ENCODE results near the gene SP110. TPM values are rescaled to one million over a fixed set of nuclear protein-coding genes. Genes with fewer than 3 reads are reported as not detected.

The SP110 gene
- total RNA-seq, 1 donor from 2014 or later = 25.2 TPM

- H3K36me3 ChIP-seq = peaks cover 38 to 53% of the 10 kb centered on the region in 2 donors
- TF ChIP-seq CTCF (IDR thresholded peaks at IDR 0.05) = no peak
- intact Hi-C loops (cut with DNase I) = loop anchor here (10.0 kb wide), 1 partner anchor 398 kb away; no protein-coding TSS in a partner anchor
- DNase-seq (ENCODE audit: low spot score in 2 of 2) = no peak
- H3K9me3 ChIP-seq = no peaks in the 10 kb centered on the region
- peaks cover 5 to 16% of the 10 kb centered on the region in 2 donors for H3K4me1 ChIP-seq
- H3K27ac ChIP-seq = no peak overlapping the region
- H3K4me3 ChIP-seq = no peak overlapping the region
- H3K27me3 ChIP-seq = no peaks in the 10 kb centered on the region
Measured at GRCh38 chr2:230216489-230216888, 3.3 kb downstream of the SP110 start.

GRCh38 chr2:230209422-230210051 lies 10.2 kb downstream of the SP110 start:
- intact Hi-C loops (cut with DNase I) = loop anchor here (10.0 kb wide), 1 partner anchor 405 kb away; no protein-coding TSS in a partner anchor
- H3K36me3 ChIP-seq = peaks cover 76 to 99% of the 10 kb centered on the region in 2 donors
- DNase-seq (ENCODE audit: low spot score in 2 of 2) = no peak
- no peaks in the 10 kb centered on the region for H3K27me3 ChIP-seq
- H3K9me3 ChIP-seq = no peaks in the 10 kb centered on the region
- no peak overlapping the region for H3K4me3 ChIP-seq
- TF ChIP-seq CTCF (IDR thresholded peaks at IDR 0.05) = no peak
- no peaks in the 10 kb centered on the region for H3K4me1 ChIP-seq
- H3K27ac ChIP-seq = no peak overlapping the region

DNA sequence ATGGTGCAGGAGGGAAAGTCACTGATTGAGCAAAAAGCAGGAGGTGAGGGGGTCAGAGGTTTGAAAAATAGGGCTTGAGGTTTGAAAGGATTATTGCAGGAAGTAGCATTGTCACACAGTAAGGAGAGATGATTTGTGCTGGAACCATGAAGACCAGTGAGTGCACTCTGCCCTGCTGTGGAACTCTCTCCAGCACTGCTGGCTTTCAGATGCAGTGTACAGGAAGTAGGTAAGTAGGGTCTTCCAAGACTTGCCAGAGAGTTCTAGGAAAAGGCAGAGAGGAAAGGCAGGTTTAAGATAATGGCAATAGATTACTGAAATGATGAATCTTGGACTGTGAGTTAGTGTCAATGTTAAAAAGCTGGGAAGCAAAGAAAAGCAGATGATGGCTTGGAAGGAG lies 11.2 kb downstream of the SP110 start:
- Histone ChIP-seq H3K9me3 (no peaks in the 10 kb centered on the region), H3K27me3 (no peaks in the 10 kb centered on the region), H3K36me3 (peaks cover 70 to 97% of the 10 kb centered on the region in 2 donors), H3K4me3 (no peak overlapping the region), H3K27ac (no peak overlapping the region), H3K4me1 (no peaks in the 10 kb centered on the region)
- no peak for DNase-seq (ENCODE audit: low spot score in 2 of 2)
- intact Hi-C loops (cut with DNase I) = no loop called here
- TF ChIP-seq CTCF (IDR thresholded peaks at IDR 0.05) = no peak

DNA sequence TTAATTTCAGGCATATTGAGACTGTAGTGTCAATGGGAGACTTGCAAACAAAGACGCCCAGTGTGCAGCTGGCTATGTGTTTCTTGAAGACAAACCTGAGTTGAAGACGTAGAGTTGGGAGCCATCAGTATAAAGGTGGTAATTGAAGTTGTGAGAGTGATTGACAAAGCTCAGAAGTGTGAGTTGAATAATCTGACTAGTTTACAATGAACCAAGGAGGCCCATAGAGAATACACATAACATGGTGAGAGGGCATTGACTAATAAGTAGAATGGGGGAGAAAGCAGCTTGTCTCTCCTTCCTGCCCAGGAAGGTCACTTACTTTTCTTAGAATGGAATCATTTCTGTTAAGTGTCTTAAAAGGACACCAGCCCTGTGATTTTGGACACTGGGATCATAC lies 14.1 kb downstream of the SP110 start:
- no peak for TF ChIP-seq CTCF (IDR thresholded peaks at IDR 0.05)
- peaks cover 67 to 97% of the 10 kb centered on the region in 2 donors for H3K36me3 ChIP-seq
- no peak for DNase-seq (ENCODE audit: low spot score in 2 of 2)

GRCh38 chr2:230205034-230205433 lies 14.8 kb downstream of the SP110 start:
- H3K27ac ChIP-seq = no peak overlapping the region
- TF ChIP-seq CTCF (IDR thresholded peaks at IDR 0.05) = no peak
- H3K4me3 ChIP-seq = no peak overlapping the region
- H3K36me3 ChIP-seq = peaks cover 67 to 97% of the 10 kb centered on the region in 2 donors
- DNase-seq (ENCODE audit: low spot score in 2 of 2) = no peak
- H3K27me3 ChIP-seq = no peaks in the 10 kb centered on the region
- no peaks in the 10 kb centered on the region for H3K4me1 ChIP-seq
- no peaks in the 10 kb centered on the region for H3K9me3 ChIP-seq
- intact Hi-C loops (cut with DNase I) = no loop called here

More for the DNA sequence above, 14.1 kb downstream of the SP110 start:
- Histone ChIP-seq H3K27ac (no peak overlapping the region), H3K4me1 (no peaks in the 10 kb centered on the region), H3K9me3 (no peaks in the 10 kb centered on the region), H3K27me3 (no peaks in the 10 kb centered on the region), H3K4me3 (no peak overlapping the region)
- intact Hi-C loops (cut with DNase I) = no loop called here

Data from ascending aorta (tissue), 2 donors.